Stimulated activated CD4-positive, alpha-beta T cell treated with anti-CD3 and anti-CD28 coated beads, Interleukin-12 subunit alpha, Interleukin-12 subunit beta, amount 100 ng/mL, for 4 hours (primary cell): ENCODE measurements around the gene POU2AF2.
"Not testable (repeated sequence)": the region's sequence is repeated elsewhere in the genome, so short reads cannot be mapped to it uniquely, and the experiment has no call there.

Source experiments
- DNase-seq: peaks from one replicate; pipeline ENCODE4 v3.0.0-alpha.2; 2020

Gene POU2AF2

DNA sequence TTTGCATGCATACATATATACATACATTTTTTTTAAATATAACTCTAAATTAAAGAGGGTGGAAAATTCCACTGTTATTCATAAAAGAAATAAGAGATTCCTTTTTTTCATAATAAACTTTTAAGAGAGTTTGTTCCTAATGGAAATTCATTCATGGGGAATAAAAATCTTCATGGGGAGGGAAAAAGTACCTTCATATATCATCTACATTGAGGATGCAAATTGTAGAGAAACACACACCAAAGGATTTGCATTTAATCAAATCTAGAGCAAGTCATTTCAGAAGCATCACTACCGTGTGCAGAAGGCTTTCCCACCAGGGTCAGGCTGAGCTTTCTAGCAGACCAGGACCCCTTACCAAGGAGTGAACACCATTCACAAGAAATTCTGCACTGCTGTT, at the start of gene POU2AF2:
Gene POU2AF2 (plus strand): TSS at position 301 of the 400 bp plus-strand sequence. CDS start 129 bp downstream, outside the sequence.
- DNase-seq: no peak

GRCh38 chr11:111200010-111200534, 45.5 kb upstream of the POU2AF2 start:
- DNase-seq: no peak

DNA sequence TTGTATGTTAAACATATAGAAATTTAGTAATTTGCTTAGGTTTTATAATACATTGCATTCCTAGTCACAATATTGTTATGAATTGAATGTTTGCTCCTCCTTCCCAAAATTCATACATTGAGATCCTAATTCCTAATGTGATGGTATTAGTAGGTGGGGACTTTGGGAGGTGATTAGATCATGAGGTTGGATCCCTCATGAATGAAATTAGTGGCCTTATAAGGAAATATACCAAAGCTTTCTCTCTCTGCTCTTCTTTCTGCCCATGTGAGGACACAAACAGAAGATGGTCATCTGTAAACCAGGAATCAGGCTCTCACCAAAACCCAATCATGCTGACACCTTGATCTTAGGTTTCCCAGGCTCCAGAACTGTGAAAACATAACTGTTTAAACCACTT, 41.3 kb upstream of the POU2AF2 start:
- DNase-seq: no peak

DNA sequence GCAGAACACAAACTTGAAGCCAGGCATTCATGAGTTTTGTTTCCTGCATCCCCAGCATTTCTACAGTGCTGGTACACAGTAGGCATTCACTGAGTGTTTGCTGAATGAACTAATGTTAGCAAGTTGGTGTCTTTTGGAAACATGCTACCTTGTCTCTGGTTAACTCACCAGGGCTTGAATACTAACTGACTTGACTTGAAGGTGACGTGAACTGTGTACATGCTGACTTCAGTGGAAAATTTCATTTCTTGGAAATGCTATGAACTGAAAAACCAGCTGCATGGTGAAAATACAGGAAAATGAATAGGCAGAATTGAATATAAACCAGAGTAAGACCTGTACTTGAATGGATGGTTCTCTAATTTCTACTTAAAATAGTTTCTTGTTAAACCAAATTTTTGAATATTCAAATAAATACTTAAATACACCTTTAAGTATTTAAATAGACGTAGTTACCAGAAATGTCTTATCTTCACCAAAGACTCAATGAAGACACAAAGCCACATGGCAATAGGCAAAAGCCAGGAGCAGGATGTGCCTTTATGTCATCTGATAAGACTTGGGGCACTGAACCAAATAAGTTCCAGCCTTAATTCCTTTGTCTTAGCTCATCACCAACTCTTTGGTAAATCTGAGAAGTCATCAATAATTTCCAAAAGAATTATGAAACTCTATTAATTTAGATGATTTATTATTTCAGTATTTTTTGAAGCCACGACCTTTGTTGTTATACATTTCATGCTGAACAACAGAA, 39.7 kb upstream of the POU2AF2 start:
- no peak for DNase-seq

GRCh38 chr11:111206472-111206871, 39.1 kb upstream of the POU2AF2 start:
- no peak for DNase-seq

- no peak for DNase-seq
These were observed 38.3 kb upstream of the POU2AF2 start for GRCh38 chr11:111207213-111207612.

DNA sequence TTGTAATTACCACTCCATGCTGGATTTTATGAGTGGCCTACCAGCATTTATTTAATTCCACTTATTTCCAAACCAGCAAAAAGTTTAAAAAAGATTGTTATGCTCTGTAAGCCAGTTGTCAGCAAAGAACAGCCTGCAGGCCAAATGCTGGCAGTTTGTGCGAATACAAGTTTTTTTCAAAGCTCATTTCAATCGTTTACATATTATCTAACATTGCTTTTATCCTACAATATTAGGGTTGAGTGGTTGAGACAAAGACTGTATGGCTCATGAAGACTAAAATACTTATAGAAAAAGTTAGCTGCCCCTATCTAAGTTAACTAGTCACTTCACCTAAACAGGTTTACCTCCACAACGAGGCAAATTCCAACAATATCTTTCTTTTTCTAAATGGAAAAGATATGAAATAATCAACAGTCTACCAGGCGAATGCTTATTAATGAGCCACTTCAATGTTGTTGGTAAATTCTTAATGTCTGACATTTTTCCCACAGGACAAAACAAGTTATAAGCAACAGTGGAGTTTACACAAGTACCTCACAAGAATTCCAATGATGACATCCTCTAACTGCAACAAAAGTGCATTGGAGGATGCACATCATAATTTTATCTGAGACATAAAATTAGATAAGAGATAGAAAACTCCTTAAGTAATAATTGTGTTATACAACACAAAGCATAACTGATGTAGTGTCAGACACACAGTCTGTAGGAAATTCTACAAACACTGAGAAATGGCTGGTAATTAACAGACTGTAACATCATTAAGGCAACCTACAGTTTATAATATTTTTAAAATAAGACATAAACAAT, 35.8 kb upstream of the POU2AF2 start:
- DNase-seq: no peak

GRCh38 chr11:111213256-111213655, 32.3 kb upstream of the POU2AF2 start:
- no peak for DNase-seq

- DNase-seq: no peak
These were observed 24.8 kb upstream of the POU2AF2 start for GRCh38 chr11:111220721-111221120.

DNA sequence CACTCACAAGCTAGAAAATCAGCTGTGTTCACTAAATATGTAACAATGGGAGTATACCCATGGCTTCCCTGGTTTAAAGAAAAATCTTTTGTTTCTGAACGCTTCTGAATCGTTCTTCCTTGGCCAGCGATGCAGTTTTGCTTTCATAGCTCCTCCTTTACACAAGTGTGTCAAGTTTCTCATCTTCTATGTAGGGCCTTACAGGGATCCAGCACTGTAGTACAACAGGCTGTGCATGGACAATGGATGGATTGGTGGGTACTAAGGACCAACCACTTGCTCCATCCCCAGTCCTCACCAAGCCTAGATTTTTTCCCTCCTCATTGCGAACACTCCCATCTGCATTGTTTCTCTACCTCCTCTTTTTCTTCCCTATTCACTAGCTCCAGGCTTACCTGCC, 24.3 kb upstream of the POU2AF2 start:
- no peak for DNase-seq

DNA sequence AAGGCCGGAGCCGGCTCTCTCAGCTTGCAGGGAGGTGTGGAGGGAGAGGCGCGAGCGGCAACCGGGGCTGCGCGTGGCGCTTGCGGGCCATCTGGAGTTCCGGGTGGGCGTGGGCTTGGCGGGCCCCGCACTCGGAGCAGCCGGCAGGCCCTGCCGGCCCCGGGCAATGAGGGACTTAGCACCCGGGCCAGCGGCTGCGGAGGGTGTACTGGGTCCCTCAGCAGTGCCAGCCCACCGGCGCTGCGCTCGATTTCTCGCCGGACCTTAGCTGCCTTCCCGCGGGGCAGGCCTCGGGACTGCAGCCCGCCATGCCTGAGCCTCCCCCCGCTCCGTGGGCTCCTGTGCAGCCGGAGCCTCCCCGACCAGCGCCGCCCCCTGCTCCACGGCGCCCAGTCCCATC, 23.6 kb upstream of the POU2AF2 start:
- DNase-seq: not testable (repeated sequence)

- not testable (repeated sequence) for DNase-seq
These were observed 22.6 kb upstream of the POU2AF2 start for GRCh38 chr11:111222821-111223455.

DNA sequence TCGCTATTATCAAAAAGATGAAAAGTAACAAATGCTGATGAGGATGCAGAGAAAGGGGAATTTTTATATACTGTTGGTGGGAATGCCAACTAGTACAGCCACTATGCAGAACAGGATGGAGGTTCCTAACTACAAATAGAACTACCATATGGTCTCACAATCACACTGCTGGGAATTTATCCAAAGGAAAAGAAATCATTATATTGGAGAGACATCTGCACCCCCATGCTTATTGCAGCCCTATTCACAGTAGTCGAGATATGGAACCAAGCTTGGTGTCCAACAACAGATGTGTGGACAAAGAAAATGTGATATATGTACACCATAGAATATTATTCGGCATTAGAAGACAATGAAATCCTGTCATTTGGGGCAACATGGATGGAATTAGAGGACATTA, 19.6 kb upstream of the POU2AF2 start:
- no peak for DNase-seq

DNA sequence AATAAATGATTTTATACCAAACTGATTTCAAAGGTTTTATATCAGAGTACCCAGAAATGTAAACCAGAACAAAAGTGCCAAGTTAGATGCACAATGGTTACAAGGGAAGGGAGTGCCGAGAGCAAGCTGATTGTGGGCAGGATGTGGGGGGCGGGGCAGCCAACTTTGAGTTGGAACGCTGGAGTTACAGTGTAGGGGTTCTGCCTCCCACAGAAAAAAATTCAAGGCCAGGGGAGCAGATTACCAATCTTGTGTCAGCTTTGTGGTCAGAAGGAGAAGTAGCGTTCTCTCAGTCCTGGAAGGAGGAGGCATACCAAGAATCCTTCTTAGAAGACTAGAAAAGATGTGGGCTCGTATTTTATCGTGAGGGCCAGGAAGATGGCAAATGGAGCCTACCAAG, 15.9 kb upstream of the POU2AF2 start:
- DNase-seq: no peak

DNA sequence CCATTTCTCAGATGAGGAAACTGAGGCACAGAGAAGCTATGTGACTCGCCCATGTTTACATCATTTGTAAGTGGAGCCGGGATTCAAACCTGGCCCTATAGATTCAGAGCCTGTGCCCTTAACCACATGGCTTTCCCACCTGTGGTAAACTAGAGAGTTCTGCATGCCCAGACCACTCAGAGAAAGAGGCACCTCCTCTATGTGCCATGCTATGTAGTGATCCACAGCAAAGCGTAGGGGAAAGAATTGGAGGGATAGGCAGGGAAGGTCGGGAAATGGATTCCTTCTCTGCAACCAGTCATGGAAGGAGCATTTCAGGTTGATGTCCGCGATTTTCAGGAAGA, 15.4 kb upstream of the POU2AF2 start:
- no peak for DNase-seq

DNA sequence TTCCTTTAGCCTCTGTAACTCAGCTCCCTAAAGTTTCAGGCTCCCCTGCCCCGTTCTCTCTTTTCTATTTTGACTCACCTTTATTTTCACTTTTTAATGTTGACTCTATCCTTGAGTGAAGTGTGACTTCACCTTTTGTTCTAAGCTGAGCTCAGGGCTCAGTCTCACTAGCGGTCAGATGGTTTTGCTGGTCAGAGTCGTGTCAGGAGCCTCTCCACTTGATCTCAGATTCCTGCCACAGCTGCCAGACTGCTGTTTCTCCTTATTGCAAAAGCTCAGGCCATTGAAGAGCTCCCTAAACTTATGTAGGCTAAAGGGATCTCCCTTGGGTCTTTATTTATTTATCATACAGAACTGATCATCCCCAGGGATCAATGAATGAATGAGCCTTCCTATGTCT, 13.7 kb upstream of the POU2AF2 start:
- DNase-seq: no peak

DNA sequence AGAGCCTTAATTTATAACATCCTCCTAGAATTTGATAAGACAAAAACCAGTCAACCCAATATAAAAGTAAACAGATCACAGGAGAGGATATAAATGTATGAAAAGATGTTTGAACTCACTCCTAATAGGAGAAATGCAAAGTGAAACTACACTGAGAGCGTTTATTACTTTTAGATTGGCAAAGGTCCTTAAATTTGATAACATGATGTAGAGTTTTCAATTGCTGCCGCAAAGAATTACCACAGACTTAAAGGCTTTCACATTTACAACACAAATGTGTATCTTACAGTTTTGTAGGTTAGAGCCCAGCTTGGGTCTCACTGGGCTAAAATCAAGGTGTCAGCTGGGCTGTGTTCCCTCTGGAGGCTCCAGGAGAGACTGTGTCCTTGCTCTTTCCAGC, 9.1 kb upstream of the POU2AF2 start:
- DNase-seq: no peak

- DNase-seq: no peak
These were observed 7.6 kb upstream of the POU2AF2 start for GRCh38 chr11:111237926-111238325.

DNA sequence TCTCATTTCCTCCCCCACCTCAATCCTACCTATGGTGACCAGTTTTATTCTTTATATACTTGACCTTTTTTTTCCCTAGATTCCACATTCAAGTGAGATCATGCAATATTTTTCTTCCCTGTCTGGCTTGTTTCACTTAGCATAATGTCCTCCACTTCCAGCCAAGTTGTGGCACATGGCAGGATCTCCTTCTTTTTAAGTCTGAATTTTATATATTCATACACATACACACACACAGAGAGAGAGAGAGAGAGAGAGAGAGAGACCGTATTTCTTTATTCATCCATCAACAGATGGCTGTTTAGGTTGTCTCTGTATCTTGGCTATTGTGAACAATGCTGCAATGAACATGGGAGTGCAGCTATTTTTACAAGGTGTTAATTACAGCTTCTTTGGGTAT, 1.4 kb downstream of the POU2AF2 start:
- no peak for DNase-seq

GRCh38 chr11:111250936-111251335, 5.4 kb downstream of the POU2AF2 start:
- DNase-seq: no peak

GRCh38 chr11:111253131-111253530, 7.6 kb downstream of the POU2AF2 start:
- no peak for DNase-seq

GRCh38 chr11:111253630-111254029, 8.1 kb downstream of the POU2AF2 start:
- DNase-seq: no peak

- DNase-seq: no peak
These were observed 12.5 kb downstream of the POU2AF2 start for GRCh38 chr11:111258046-111258445.

DNA sequence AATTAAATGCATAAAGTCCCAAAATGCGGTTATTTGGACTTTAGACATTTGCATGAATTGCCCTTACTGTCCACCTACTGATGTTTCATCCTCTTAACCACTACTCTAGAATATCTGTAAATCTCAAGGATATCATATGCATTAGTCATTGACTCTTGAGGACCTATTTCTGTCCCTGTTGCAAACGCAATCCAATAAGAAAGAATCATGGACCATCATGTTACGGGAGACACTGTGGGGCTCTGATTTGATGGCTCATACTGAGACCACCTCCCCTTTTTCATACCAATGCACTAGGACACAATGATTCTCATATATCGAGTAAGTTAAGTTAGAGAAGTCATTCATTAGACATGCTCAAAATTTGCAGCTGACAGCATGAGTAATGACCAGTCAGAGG, 14.4 kb downstream of the POU2AF2 start:
- DNase-seq: no peak
